Choroid plexus epithelial cell (primary cell): ENCODE results near the gene CIDEA.

Experiments
- DNase-seq: peaks from one replicate; pipeline ENCODE4 v3.0.0-alpha.2; 2010; ENCODE audit warnings: low read depth
- H3K4me3 ChIP-seq: 2 replicates; pipeline ENCODE4 v1.5.1; 2011; ENCODE audit warnings: low read depth, mild to moderate bottlenecking, control low read depth, low read length, moderate library complexity
- TF ChIP-seq, protein P1 (sequence below): conservative IDR thresholded peaks from 2 replicates; pipeline ENCODE4 v1.5.1; 2011; ENCODE audit warnings: low read depth, mild to moderate bottlenecking, control low read depth, inconsistent platforms, low read length, moderate library complexity

Gene CIDEA

DNA sequence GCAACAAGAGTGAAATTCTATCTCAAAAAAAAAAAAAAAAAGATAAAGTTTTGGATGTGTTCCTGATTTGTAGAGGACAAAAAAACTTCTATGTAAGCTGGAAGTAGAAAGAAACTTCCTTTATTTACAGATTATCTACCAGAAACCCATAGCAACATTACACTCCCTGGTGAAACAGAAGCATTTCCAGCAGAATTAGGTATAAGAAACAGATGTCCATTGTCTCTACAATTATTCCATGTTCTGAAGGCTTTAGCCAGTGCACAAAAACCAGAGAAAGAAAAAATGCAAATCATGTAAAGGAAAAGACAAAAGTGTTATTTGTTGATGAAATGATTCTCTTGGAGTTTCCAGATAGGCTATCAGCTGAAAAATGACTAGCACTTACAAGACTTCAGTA is 58.8 kb downstream of the CIDEA start:
- DNase-seq: no peak
- no peak overlapping the region for H3K4me3 ChIP-seq
- TF ChIP-seq, protein P1, sequence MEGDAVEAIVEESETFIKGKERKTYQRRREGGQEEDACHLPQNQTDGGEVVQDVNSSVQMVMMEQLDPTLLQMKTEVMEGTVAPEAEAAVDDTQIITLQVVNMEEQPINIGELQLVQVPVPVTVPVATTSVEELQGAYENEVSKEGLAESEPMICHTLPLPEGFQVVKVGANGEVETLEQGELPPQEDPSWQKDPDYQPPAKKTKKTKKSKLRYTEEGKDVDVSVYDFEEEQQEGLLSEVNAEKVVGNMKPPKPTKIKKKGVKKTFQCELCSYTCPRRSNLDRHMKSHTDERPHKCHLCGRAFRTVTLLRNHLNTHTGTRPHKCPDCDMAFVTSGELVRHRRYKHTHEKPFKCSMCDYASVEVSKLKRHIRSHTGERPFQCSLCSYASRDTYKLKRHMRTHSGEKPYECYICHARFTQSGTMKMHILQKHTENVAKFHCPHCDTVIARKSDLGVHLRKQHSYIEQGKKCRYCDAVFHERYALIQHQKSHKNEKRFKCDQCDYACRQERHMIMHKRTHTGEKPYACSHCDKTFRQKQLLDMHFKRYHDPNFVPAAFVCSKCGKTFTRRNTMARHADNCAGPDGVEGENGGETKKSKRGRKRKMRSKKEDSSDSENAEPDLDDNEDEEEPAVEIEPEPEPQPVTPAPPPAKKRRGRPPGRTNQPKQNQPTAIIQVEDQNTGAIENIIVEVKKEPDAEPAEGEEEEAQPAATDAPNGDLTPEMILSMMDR: no peak

DNA sequence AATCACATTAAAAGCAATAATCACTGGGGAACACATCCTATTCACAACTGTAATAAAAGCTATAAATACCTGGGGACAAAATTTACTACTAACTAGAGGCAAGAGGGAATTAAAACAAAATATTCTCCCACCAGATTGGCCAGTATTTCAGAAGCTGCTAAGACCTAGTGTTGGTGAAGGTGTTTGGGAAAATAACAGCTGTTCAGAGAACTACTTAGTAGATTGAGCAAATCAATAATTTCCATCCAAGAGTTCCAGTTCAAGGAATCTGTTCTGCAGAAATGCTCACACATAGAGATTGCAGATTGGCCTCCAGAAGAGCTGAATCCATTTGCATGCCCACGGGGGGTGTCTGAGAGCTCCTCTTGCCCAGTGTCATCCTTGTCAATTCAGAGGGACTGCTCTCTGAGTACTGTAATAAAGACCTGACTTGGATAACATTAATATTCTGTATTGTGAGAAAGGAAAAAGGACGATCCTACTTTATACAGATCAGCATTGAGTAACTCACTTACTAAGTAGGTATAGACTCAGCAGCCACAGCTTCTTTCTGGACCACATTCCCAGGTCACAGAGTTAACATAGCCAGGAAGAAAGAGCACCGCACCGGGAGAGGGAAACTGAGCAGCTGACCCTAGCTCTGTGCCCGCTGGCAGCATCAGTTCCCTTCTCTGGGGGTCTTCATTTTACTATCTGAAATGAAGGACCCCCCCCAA is 59.5 kb downstream of the CIDEA start:
- H3K4me3 ChIP-seq: no peak overlapping the region
- TF ChIP-seq, protein P1: no peak
- DNase-seq: no peak

DNA sequence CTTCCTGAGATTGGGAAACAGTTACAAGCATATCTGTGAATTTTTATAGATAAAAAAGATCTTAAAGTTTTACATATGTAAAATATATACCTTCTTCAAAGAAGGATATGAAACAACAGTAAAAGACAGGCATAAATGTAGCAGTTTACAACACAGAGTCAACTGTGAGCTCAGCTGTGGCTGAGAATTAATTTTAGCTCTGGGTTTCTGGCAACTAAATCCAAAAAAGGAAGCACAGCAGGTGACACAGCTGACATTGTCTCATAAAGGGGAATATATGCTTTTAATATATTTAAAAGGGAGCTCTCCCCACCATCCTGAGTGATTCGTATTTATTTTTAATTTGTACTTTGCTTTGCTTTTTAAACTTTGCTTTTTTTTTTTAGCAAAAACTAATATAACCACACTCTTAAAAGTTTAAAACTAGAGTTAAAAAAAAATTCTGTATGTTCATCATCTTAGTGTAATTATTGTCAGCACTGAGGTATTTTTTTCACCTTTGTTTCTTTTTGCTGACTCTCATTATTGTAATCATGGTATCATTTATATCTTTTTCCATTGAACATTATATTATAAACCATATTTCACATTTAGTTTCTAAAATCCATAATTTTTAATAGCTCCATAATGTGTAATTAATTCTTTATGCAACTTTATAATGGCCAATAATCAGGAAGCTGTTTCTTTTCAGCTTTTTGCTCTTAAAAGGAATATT is 60.6 kb downstream of the CIDEA start:
- DNase-seq: no peak
- no peak overlapping the region for H3K4me3 ChIP-seq
- TF ChIP-seq, protein P1: no peak

DNA sequence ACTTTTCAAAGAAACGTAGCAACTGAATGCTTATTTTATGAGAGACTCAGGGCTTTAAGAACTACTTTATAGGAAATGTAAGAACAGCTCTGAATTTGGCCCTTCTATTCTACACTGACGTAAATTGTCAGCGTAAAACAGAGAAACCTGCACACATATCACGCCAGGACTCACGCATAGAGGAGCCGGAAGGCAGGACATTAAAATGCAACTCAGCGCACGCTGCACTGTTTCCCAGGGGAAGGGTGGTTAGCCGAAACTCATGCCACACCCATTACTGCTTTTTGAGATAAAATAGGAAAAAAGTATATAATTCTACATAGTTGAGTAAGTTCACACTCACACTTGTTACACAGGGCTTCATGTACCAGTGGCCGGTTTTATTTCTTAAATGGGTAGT is 61.3 kb downstream of the CIDEA start:
- TF ChIP-seq, protein P1: no peak
- H3K4me3 ChIP-seq: no peak overlapping the region
- DNase-seq: no peak

DNA sequence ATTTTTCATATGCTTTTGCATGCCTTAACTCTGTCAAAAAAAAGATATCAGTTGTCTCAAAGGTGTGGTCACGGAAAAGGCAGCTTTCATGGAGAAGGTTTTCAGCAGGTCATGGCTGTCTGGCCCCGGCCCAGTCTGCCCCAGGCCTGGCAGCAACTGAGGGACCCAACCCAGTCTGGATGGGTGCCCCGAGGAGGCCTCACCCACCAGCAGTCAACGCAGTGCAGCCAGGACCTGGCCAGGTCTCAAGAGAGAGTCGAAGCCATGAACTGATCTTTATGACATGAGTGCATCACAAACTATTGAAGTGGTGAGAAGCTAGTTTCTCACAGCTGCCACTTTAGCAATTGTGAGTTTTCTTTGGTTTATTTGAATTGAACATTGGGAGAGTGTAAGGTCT is 61.8 kb downstream of the CIDEA start:
- no peak for DNase-seq
- no peak overlapping the region for H3K4me3 ChIP-seq
- TF ChIP-seq, protein P1: no peak

DNA sequence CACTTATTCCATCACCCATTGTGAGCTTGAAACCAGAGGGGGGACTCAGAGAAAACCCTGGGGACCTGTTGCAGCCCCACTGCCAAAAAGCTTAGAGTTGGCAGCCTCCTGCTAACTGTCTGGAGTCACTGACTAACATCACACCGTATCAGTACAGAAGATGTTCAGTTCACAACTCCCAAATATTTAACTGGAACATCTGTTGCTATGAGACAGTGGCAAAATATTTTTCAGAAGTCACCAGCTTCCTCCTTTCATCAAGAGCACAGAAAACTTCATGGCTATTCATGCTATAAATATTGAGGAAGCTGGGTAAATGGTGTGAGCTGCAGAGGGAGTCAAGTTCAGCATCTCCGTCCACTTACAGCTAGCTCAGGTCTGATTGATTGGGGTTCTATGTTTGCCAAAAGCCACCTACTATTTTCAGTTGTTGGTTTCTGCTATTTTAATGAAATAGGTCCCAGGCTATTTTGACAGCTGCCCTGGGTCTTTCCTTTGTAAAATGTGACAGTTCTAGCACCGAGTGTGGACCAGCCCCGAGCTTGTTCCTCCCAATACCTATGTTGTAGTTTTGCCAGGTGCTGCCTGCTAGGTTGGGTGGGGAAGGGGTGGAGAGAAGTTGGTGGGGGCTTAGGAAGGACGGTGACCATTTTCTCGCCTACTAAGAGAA is 63.6 kb downstream of the CIDEA start:
- DNase-seq: peak; percentile 82
- TF ChIP-seq, protein P1: no peak
- no peak overlapping the region for H3K4me3 ChIP-seq
